Coronary artery (tissue), 2 donors: ENCODE results near the gene PIK3R2.
A peak's percentile ranks its signal among the peaks of the same experiment; 100 is the strongest.

Source experiments
- DNase-seq: peaks from one replicate; pipeline ENCODE4 v3.0.0-alpha.2; 2017; ENCODE audit warnings: low spot score
- H3K27ac ChIP-seq, 2 donors: fragments of 200-600 bp; sonication (generic); one replicate each; pipeline ENCODE4 v1.5.1; 2016 to 2019
- H3K4me3 ChIP-seq: fragments of 200-600 bp; sonication (generic); 2 replicates; pipeline ENCODE4 v1.5.1; 2016; ENCODE audit warnings: mild to moderate bottlenecking, moderate library complexity
- CTCF ChIP-seq: fragments of 200-600 bp; sonication (generic); IDR thresholded peaks from one replicate; pipeline ENCODE4 v1.5.1; 2019; ENCODE audit warnings: antibody characterized with exemption

Gene PIK3R2

DNA sequence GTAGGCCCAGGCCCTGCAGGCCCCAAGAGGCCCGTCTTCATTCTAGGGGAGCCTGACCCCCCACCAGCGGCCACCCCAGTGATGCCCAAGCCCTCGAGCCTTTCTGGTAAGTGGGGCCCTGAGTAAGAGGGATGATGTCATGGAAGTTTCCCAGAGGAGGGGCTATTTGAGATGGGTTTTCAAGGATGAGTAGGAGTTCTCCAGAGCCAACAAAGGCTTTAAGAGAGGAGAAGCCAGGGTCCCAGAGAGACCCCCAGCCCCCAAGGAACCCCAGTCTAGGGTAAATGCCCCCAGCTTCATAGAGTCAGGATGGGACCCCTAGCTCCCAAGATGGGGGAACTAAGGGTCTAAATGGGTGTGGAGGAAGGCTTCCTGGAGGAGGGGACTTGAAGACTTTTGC, 9.1 kb upstream of the PIK3R2 start:
- no peak for TF ChIP-seq CTCF
- H3K27ac ChIP-seq, result no peak overlapping the region
- no peak for DNase-seq
- no peak overlapping the region for H3K4me3 ChIP-seq

DNA sequence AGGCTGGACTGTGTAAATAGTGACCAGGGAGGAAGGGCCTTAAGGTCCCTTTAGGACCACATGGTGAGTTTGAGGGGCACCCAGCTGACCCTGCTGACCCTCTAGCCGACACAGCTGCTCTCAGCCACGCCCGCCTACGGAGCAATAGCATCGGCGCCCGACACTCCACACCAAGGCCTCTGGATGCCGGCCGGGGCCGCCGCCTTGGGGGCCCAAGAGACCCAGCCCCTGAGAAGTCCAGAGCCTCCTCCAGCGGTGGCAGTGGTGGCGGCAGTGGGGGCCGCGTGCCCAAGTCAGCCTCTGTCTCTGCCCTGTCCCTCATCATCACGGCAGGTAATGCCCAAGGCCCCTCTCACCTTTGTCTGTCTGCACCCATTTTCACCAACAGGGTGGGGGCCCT, 8.6 kb upstream of the PIK3R2 start:
- DNase-seq, result no peak
- TF ChIP-seq CTCF, result no peak
- H3K4me3 ChIP-seq, result no peak overlapping the region
- no peak overlapping the region for H3K27ac ChIP-seq

GRCh38 chr19:18144906-18145305, 8.1 kb upstream of the PIK3R2 start:
- no peak overlapping the region for H3K27ac ChIP-seq
- no peak for TF ChIP-seq CTCF
- H3K4me3 ChIP-seq, result no peak overlapping the region
- DNase-seq, result no peak

- no peak for TF ChIP-seq CTCF
- peak; percentile 62 for DNase-seq
- H3K4me3 ChIP-seq, result no peak overlapping the region
- H3K27ac ChIP-seq, result no peak overlapping the region
These were observed 7.5 kb upstream of the PIK3R2 start for GRCh38 chr19:18145391-18145999.

DNA sequence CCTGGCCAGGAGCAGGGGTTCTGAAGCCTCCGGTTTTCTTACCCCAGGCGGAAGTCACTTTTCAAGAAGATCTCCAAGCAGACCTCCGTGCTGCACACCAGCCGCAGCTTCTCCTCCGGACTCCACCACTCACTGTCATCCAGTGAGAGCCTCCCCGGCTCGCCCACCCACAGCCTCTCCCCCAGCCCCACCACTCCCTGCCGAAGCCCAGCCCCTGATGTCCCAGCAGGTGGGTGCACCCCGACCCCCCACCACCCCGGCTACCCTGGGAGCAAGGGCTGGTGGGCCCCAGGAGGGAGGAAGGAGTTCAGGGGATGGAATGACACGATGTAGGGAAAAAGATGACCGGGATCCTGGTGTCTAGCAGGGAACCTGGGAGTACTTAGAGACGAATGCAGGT, 5.6 kb upstream of the PIK3R2 start:
- DNase-seq, result peak; percentile 54
- Histone ChIP-seq H3K4me3 (no peak overlapping the region), H3K27ac (no peak overlapping the region)
- no peak for TF ChIP-seq CTCF

GRCh38 chr19:18149596-18149975, 3.4 kb upstream of the PIK3R2 start:
- no peak for DNase-seq
- no peak for TF ChIP-seq CTCF
- Histone ChIP-seq H3K4me3 (no peak overlapping the region), H3K27ac (no peak overlapping the region)

- Histone ChIP-seq H3K4me3 (no peak overlapping the region), H3K27ac (peak overlapping the region in 1 of 2 donors; percentile 93)
- DNase-seq, result peak; percentile 74
- no peak for TF ChIP-seq CTCF
These were observed 2.0 kb upstream of the PIK3R2 start for GRCh38 chr19:18150776-18151624.
